Glutamatergic neuron (in vitro differentiated cells): ENCODE results near the gene LTO1. TPM values are rescaled to one million over a fixed set of nuclear protein-coding genes. Genes with fewer than 3 reads are reported as not detected.
A peak's percentile ranks its signal among the peaks of the same experiment; 100 is the strongest.

Source experiments
- DNase-seq: peaks from one replicate; pipeline ENCODE4 v3.0.0; 2022
- H3K27ac Mint-ChIP-seq: one replicate; pipeline ENCODE4 v1.8.0; 2020; ENCODE audit warnings: mild to moderate bottlenecking, mixed read lengths, inconsistent platforms; ENCODE audit not compliant: unreplicated experiment
- H3K27me3 Mint-ChIP-seq: one replicate; pipeline ENCODE4 v1.8.0; 2020; ENCODE audit warnings: mild to moderate bottlenecking, moderate library complexity, mixed read lengths, inconsistent platforms; ENCODE audit not compliant: unreplicated experiment
- H3K36me3 Mint-ChIP-seq: one replicate; pipeline ENCODE4 v1.8.0; 2020; ENCODE audit warnings: mild to moderate bottlenecking, mixed read lengths, inconsistent platforms; ENCODE audit not compliant: unreplicated experiment
- H3K4me1 Mint-ChIP-seq: one replicate; pipeline ENCODE4 v1.8.0; 2020; ENCODE audit warnings: mild to moderate bottlenecking, low read depth, mixed read lengths, inconsistent platforms; ENCODE audit not compliant: unreplicated experiment
- H3K4me3 Mint-ChIP-seq: one replicate; pipeline ENCODE4 v1.8.0; 2020; ENCODE audit warnings: mild to moderate bottlenecking, mixed read lengths, inconsistent platforms; ENCODE audit not compliant: unreplicated experiment
- H3K9me3 Mint-ChIP-seq: one replicate; pipeline ENCODE4 v1.8.0; 2020; ENCODE audit warnings: mild to moderate bottlenecking, moderate library complexity, mixed read lengths, inconsistent platforms; ENCODE audit not compliant: unreplicated experiment
- total RNA-seq: library from RNA; stranded (reverse); fragmentation: NEBNext Ultra II Directional; extraction: Animal tissue kit (Norgen Biotek cat#: 25700); gene quantifications from one replicate; pipeline ENCODE4 v1.2.1, GENCODE V29; 2021; ENCODE audit not compliant: unreplicated experiment
- TF ChIP-seq, protein P1 (sequence below): fragments of 200-600 bp; sonication (generic); IDR thresholded peaks from one replicate; pipeline ENCODE4 v1.5.0; 2021; ENCODE audit not compliant: partially characterized antibody, unreplicated experiment

LTO1 gene
- total RNA-seq, 1 donor from 2014 or later: 38.1 TPM

DNA sequence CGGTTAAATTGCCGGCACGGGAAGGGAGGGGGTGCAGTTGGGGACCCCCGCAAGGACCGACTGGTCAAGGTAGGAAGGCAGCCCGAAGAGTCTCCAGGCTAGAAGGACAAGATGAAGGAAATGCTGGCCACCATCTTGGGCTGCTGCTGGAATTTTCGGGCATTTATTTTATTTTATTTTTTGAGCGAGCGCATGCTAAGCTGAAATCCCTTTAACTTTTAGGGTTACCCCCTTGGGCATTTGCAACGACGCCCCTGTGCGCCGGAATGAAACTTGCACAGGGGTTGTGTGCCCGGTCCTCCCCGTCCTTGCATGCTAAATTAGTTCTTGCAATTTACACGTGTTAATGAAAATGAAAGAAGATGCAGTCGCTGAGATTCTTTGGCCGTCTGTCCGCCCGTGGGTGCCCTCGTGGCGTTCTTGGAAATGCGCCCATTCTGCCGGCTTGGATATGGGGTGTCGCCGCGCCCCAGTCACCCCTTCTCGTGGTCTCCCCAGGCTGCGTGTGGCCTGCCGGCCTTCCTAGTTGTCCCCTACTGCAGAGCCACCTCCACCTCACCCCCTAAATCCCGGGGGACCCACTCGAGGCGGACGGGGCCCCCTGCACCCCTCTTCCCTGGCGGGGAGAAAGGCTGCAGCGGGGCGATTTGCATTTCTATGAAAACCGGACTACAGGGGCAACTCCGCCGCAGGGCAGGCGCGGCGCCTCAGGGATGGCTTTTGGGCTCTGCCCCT lies 34.7 kb downstream of the LTO1 start:
- DNase-seq: peak; percentile 53
- TF ChIP-seq, protein P1, sequence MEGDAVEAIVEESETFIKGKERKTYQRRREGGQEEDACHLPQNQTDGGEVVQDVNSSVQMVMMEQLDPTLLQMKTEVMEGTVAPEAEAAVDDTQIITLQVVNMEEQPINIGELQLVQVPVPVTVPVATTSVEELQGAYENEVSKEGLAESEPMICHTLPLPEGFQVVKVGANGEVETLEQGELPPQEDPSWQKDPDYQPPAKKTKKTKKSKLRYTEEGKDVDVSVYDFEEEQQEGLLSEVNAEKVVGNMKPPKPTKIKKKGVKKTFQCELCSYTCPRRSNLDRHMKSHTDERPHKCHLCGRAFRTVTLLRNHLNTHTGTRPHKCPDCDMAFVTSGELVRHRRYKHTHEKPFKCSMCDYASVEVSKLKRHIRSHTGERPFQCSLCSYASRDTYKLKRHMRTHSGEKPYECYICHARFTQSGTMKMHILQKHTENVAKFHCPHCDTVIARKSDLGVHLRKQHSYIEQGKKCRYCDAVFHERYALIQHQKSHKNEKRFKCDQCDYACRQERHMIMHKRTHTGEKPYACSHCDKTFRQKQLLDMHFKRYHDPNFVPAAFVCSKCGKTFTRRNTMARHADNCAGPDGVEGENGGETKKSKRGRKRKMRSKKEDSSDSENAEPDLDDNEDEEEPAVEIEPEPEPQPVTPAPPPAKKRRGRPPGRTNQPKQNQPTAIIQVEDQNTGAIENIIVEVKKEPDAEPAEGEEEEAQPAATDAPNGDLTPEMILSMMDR: no peak
- Mint-ChIP-seq H3K9me3 (peaks cover 7% of the 10 kb centered on the region), H3K4me1 (peaks cover 6% of the 10 kb centered on the region), H3K27ac (no peak overlapping the region), H3K27me3 (peaks cover 12% of the 10 kb centered on the region), H3K36me3 (no peaks in the 10 kb centered on the region), H3K4me3 (peak overlapping the region; percentile 77)

DNA sequence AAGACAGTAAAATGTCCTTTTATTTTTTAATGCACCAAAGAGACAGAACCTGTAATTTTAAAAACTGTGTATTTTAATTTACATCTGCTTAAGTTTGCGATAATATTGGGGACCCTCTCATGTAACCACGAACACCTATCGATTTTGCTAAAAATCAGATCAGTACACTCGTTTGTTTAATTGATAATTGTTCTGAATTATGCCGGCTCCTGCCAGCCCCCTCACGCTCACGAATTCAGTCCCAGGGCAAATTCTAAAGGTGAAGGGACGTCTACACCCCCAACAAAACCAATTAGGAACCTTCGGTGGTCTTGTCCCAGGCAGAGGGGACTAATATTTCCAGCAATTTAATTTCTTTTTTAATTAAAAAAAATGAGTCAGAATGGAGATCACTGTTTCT lies 35.3 kb downstream of the LTO1 start:
- Mint-ChIP-seq H3K4me3 (peak overlapping the region; percentile 77), H3K27ac (no peak overlapping the region), H3K27me3 (peaks cover 12% of the 10 kb centered on the region), H3K4me1 (peaks cover 6% of the 10 kb centered on the region), H3K9me3 (peaks cover 7% of the 10 kb centered on the region), H3K36me3 (no peaks in the 10 kb centered on the region)
- DNase-seq: no peak
- TF ChIP-seq, protein P1: no peak

DNA sequence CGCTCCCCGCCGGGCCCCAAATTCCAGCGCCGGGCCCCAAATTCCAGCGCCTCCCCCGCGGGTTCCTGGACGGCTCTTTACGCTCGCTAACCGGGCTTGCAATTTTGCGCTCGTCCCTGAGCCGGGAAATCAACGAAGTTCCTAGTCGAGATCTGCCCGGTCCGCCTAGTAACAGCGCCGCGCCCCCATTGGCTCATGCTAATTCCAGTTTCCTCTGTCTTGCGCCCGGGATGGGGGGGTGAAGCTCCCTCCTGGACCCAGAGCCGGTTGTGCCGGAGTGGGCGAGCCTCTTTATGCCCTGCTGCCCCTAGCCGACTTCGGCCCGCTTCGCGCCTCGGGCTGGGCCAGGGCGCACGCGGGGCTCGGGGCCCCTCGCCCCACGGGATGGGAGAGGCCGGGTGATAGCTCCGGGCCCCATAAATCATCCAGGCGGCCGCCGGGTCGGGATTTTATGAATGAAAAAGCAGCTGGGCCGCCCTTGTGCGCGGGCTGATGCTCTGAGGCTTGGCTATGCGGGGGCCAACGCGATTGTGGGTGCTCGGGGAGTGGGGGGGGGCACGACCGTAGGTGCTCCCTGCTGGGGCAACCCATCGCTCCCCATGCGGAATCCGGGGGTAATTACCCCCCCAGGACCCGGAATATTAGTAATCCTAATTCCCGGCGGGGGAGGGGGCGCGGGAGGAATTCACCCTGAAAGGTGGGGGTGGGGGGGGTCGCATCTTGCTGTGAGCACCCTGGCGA lies 36.0 kb downstream of the LTO1 start:
- Mint-ChIP-seq H3K27ac (no peak overlapping the region), H3K9me3 (peaks cover 7% of the 10 kb centered on the region), H3K27me3 (peaks cover 12% of the 10 kb centered on the region), H3K4me3 (peak overlapping the region; percentile 77), H3K36me3 (no peaks in the 10 kb centered on the region), H3K4me1 (peaks cover 6% of the 10 kb centered on the region)
- TF ChIP-seq, protein P1: peak; percentile 14
- peak; percentile 90 for DNase-seq

DNA sequence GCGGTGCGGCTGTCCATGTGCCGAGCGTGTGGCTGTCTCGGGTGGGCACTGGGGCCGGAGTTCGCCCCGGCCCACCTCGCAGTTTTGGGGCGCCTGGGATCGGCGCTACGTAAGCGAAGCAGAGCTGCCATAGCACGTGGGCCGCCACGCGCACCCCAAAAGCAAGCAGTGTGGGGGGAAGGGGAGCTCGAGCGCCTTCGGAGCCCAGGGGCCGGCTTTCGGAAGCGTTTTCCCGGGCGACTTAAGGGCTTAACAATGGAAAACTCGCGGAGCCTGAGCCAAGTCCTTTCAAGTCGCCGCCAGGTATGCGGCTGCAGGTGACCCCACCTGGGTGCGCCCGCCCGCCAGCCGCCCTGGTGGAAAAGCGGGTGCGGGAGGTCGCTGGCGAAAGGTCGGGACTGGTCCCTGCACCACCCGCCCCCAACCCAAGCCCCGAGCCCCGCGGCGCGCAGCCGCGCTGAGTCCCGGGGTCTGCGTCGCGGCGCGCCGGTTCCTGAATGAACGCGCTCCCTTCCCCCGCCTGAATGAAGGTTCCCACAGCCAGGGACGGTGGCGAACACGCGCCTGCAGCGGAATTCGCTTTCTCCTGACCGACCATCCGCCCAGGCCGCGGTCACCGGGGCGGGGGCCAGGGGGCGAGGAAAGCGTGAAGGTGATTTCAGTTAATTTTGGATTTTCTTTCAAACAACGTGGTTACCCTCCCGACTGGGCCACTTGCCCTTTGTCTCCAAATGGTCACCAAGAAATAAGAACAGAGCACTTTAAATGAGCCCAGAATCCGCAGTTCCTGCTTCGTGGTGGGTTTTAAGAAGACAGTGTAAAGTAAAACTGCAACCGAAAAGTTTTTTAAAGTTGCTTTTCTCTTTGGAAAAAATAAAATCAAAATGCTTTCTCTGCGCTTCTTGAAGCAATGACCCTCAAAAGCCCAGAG lies 36.9 kb downstream of the LTO1 start:
- Mint-ChIP-seq H3K4me3 (peak overlapping the region; percentile 74), H3K27ac (no peak overlapping the region), H3K27me3 (peaks cover 12% of the 10 kb centered on the region), H3K9me3 (peaks cover 6% of the 10 kb centered on the region), H3K4me1 (peaks cover 4% of the 10 kb centered on the region), H3K36me3 (no peaks in the 10 kb centered on the region)
- DNase-seq: peak; percentile 70
- TF ChIP-seq, protein P1: no peak
